ENCODE measurements around the gene ATP8B1. TPM values are rescaled to one million over a fixed set of nuclear protein-coding genes. Genes with fewer than 3 reads are reported as not detected.
A peak's percentile ranks its signal among the peaks of the same experiment; 100 is the strongest.

Gene ATP8B1
- total and polyA plus RNA-seq, 2 of the 4 experiments (the other 2 are of a cell fraction) = 64.3 to 136 TPM

DNA sequence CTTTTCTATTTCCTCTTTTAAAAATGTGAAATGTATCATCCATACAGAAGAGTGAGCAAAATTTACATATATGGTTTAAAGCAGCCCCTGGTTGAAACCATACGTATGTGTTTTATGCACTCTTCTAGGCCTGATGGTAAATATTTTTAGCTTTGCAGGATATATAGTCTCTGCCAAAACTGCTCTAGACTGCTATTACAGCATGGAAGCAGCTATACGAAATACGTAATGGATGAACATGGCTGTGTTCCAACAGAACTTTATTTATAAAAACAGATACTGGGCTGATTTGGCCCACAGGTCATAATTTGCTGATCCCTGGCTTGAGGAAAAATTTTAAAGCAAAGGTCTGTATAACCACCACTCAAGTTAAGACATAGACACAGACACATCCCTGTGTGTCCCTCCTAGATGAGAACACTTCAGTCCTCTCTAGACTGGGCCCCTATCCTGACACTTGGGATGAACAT lies 42.5 kb upstream of the ATP8B1 start:
- no CpG with 5 or more reads among the region's 3 CpGs for whole genome bisulfite sequencing, 2 experiments (ENCODE audit: extremely low coverage in 2 of 2, insufficient read length in 1 of 2)
- ATAC-seq (ENCODE audit: low read depth) = peak; percentile 48

More for the DNA sequence above, 42.5 kb upstream of the ATP8B1 start:
- Histone ChIP-seq H4K91ac (ENCODE audit: insufficient read depth, low read depth, low read length) (peak overlapping the region; percentile 75), H2AK9ac (replicated peaks; ENCODE audit: low read depth, low read length, poor library complexity) (no peak overlapping the region), H3K79me1 (ENCODE audit: low read depth in 1 of 2, low read length in 2 of 2) (peaks cover 0 to 5% of the 10 kb centered on the region in 2 experiments; a peak in 1 of 4 replicates), H2BK15ac (ENCODE audit: low read depth, low read length) (peak overlapping the region; percentile 46; the same call in 2 of the 3 replicates), H3K9me1 (ENCODE audit: insufficient read depth, low read length) (peaks cover 4% of the 10 kb centered on the region), H3K4me1 (ENCODE audit: control insufficient read depth, insufficient read depth, low read length) (peaks cover 13% of the 10 kb centered on the region), H3K56ac (ENCODE audit: extremely low read depth, insufficient read depth, low read length) (peak overlapping the region; percentile 78), H3K4ac (ENCODE audit: low read depth, low read length) (peak overlapping the region; percentile 84), H4K8ac (ENCODE audit: low read depth in 2 of 2, low read length in 2 of 2) (peak overlapping the region; percentile 43 to 81; a peak in 3 of 4 replicates), H4K5ac (ENCODE audit: low read depth, low read length) (peak overlapping the region; percentile 91; the same call in 1 of the 2 replicates), H3K4me3 (ENCODE audit: insufficient read depth, low read depth, low read length) (no peak overlapping the region), H3K4me2 (ENCODE audit: low read depth, low read length) (peak overlapping the region; percentile 75), H3K27ac (ENCODE audit: insufficient read depth, low read length) (peak overlapping the region; percentile 70; the same call in 1 of the 2 replicates), H3K23ac (ENCODE audit: low read depth, low read length) (peak overlapping the region; percentile 81), H3K18ac (ENCODE audit: low read depth, low read length) (peak overlapping the region; percentile 99), H2BK20ac (ENCODE audit: low read depth, low read length) (peak overlapping the region; percentile 94), H2BK120ac (ENCODE audit: low read depth, low read length) (peak overlapping the region; percentile 90), H2BK5ac (ENCODE audit: low read depth, low read length, poor library complexity, severe bottlenecking) (peak overlapping the region; percentile 98), H3K36me3 (ENCODE audit: control insufficient read depth, insufficient read depth, low read length) (no peaks in the 10 kb centered on the region), H2AFZ (replicated peaks; ENCODE audit: low read length, poor library complexity) (no peak overlapping the region), H3K27me3 (ENCODE audit: control insufficient read depth, insufficient read depth, low read length) (no peaks in the 10 kb centered on the region), H3K9me3 (ENCODE audit: control insufficient read depth, insufficient read depth, low read length) (no peaks in the 10 kb centered on the region), H4K20me1 (ENCODE audit: insufficient read depth, low read length) (no peaks in the 10 kb centered on the region), H3K14ac (replicated peaks; ENCODE audit: low read depth, low read length) (peak overlapping the region; percentile 69), H2AK5ac (ENCODE audit: low read depth, low read length) (peak overlapping the region; percentile 81), H3K9ac (ENCODE audit: low read depth, low read length) (peak overlapping the region; percentile 68; the same call in 1 of the 2 replicates)
- dilution Hi-C loops (cut with HindIII; ENCODE audit: low sequenced_read_pairs, unreplicated experiment) = no loop called here
- TF ChIP-seq, protein P1, sequence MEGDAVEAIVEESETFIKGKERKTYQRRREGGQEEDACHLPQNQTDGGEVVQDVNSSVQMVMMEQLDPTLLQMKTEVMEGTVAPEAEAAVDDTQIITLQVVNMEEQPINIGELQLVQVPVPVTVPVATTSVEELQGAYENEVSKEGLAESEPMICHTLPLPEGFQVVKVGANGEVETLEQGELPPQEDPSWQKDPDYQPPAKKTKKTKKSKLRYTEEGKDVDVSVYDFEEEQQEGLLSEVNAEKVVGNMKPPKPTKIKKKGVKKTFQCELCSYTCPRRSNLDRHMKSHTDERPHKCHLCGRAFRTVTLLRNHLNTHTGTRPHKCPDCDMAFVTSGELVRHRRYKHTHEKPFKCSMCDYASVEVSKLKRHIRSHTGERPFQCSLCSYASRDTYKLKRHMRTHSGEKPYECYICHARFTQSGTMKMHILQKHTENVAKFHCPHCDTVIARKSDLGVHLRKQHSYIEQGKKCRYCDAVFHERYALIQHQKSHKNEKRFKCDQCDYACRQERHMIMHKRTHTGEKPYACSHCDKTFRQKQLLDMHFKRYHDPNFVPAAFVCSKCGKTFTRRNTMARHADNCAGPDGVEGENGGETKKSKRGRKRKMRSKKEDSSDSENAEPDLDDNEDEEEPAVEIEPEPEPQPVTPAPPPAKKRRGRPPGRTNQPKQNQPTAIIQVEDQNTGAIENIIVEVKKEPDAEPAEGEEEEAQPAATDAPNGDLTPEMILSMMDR (conservative IDR thresholded peaks at IDR 0.05; ENCODE audit: low read depth, low read length) = no peak
- TF ChIP-seq RCOR1 (IDR thresholded peaks at IDR 0.05; ENCODE audit: insufficient replicate concordance, low read length) (no peak), RAD21 (IDR thresholded peaks at IDR 0.05; ENCODE audit: low read length) (no peak), CEBPB (IDR thresholded peaks at IDR 0.05; ENCODE audit: low read depth, low read length) (no peak), MXI1 (IDR thresholded peaks at IDR 0.05; ENCODE audit: borderline replicate concordance, low read depth, low read length) (no peak), FOS (IDR thresholded peaks at IDR 0.05; ENCODE audit: low read depth, low read length) (no peak)
- DNase-seq = peak; percentile 61
- intact Hi-C loops (cut with micrococcal nuclease) = no loop called here
- CTCF ChIA-PET = no interaction called here
- BruUV-seq (replicated peaks) = no TSS peak
- POLR2A ChIA-PET (ENCODE audit: unreplicated experiment) = no interaction called here
- in situ Hi-C loops (cut with MboI; ENCODE audit: low sequenced_read_pairs) = no loop called here
